Activated CD4-positive, alpha-beta T cell treated with anti-CD3 and anti-CD28 coated beads for 36 hours (primary cell): Measurements from ENCODE around the gene NAPA. TPM values are rescaled to one million over a fixed set of nuclear protein-coding genes. Genes with fewer than 3 reads are reported as not detected.
A peak's percentile ranks its signal among the peaks of the same experiment; 100 is the strongest.

Experiments used
- ATAC-seq: fragments of 200-7000 bp; cut with Tn5 transposase; one replicate; pipeline ENCODE4 v1.10.0; 2021; ENCODE audit warnings: mild to moderate bottlenecking, moderate library complexity
- CTCF ChIA-PET: fragments of 350-600 bp; sonication (Branson Sonifier 250); formaldehyde crosslinking; loops from one replicate; lab custom pipeline; 2021; ENCODE audit warnings: antibody characterized with exemption; lab: Charles Lee
- POLR2A ChIA-PET: fragments of 350-600 bp; sonication (Branson Sonifier 250); formaldehyde crosslinking; loops from one replicate; lab custom pipeline; 2021; ENCODE audit warnings: antibody characterized with exemption, inconsistent platforms; lab: Charles Lee
- DNase-seq: peaks from one replicate; pipeline ENCODE4 v3.0.0-alpha.2; 2020
- H3K27ac Mint-ChIP-seq: one replicate; pipeline ENCODE4 v1.8.0; 2021; ENCODE audit warnings: mixed read lengths
- H3K27me3 Mint-ChIP-seq: one replicate; pipeline ENCODE4 v1.8.0; 2021; ENCODE audit warnings: mixed read lengths
- H3K36me3 Mint-ChIP-seq: one replicate; pipeline ENCODE4 v1.8.0; 2021; ENCODE audit warnings: low read depth, mixed read lengths
- H3K4me1 Mint-ChIP-seq: one replicate; pipeline ENCODE4 v1.8.0; 2021; ENCODE audit warnings: mixed read lengths
- H3K4me3 Mint-ChIP-seq: one replicate; pipeline ENCODE4 v1.8.0; 2021; ENCODE audit warnings: mild to moderate bottlenecking, moderate library complexity, mixed read lengths
- H3K9me3 Mint-ChIP-seq: one replicate; pipeline ENCODE4 v1.8.0; 2021; ENCODE audit warnings: low read depth, mixed read lengths
- intact Hi-C, 2 experiments: fragments of 100-400 bp; cut with DNase I in 1 of 2; cut with micrococcal nuclease in 1 of 2; formaldehyde crosslinking; loops; one replicate each; pipeline versions ENCODE4 v1.14.2 to v1.15.1; 2022 to 2024; cut with DNase I, micrococcal nuclease
- total RNA-seq, 2 experiments: library from RNA; stranded (reverse); gene quantifications; one replicate each; pipeline ENCODE4 v1.2.3, GENCODE V29; 2021

Gene NAPA
- total RNA-seq, 2 experiments from 2014 or later: 54.2 to 68.8 TPM

- Mint-ChIP-seq H3K4me3 (no peak overlapping the region), H3K27ac (no peak overlapping the region), H3K4me1 (peaks cover 58% of the 10 kb centered on the region), H3K36me3 (peaks cover 6% of the 10 kb centered on the region), H3K27me3 (no peaks in the 10 kb centered on the region), H3K9me3 (no peaks in the 10 kb centered on the region)
- DNase-seq: no peak
- POLR2A ChIA-PET: interaction anchor here (0.6 kb wide), 2 partner anchors 13 to 212 kb away, joined by 3 to 4 read pairs; no protein-coding TSS in a partner anchor
- intact Hi-C loops: loop anchor here (10.0 kb wide), 2 partner anchors 184 to 854 kb away; partner anchors contain the start of genes SYNGR4 (in 1 of the 2) and TMEM143 (in 1 of the 2)
- CTCF ChIA-PET: interaction anchor here (0.5 to 1.1 kb wide), 5 partner anchors 9 to 881 kb away, joined by 3 to 5 read pairs (median 3); partner anchors contain the start of gene KPTN
- ATAC-seq: no peak
Measured at GRCh38 chr19:47511128-47511517, 3.7 kb downstream of the NAPA start.

DNA sequence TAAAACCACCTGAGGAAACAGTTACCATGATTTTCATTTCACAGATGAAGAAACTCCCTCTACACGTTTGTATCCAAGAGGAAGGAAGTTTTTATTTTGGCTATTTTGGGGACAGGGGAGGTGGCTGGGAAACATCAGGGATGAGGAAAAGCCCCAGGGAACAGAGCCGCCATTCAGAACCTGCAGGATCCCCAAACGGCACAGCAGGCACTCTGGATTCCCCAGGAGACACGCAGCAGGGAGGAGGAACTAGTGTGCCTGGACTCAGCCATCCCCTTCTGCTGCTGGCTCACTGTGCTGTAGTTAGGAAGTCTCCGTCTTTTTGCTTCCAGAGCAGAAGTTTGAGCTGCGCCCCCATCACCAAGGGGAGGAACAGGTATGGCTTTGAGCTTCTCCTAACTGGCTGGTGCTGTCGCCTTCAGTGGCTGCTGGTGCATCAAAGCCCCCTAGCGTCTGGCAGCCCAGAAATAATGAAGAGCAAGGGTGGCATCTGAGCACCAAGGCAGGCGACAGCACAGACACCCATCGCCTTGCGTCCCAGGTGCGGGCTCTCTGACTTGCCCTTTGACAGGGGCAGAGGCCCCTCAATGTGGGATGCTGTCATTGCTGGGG, 4.2 kb downstream of the NAPA start:
- intact Hi-C loops: loop anchor here (10.0 kb wide), 2 partner anchors 184 to 854 kb away; partner anchors contain the start of genes SYNGR4 (in 1 of the 2) and TMEM143 (in 1 of the 2)
- ChIA-PET POLR2A (interaction anchor here (0.6 kb wide), 2 partner anchors 13 to 212 kb away, joined by 3 to 4 read pairs; no protein-coding TSS in a partner anchor), CTCF (interaction anchor here (0.6 to 1.1 kb wide), 4 partner anchors 10 to 78 kb away, joined by 3 to 5 read pairs (median 3); partner anchors contain the start of gene KPTN)
- DNase-seq (no peak), ATAC-seq (no peak)
- Mint-ChIP-seq H3K4me3 (no peak overlapping the region), H3K27ac (no peak overlapping the region), H3K4me1 (peaks cover 53% of the 10 kb centered on the region), H3K9me3 (no peaks in the 10 kb centered on the region), H3K27me3 (no peaks in the 10 kb centered on the region), H3K36me3 (peaks cover 6% of the 10 kb centered on the region)

DNA sequence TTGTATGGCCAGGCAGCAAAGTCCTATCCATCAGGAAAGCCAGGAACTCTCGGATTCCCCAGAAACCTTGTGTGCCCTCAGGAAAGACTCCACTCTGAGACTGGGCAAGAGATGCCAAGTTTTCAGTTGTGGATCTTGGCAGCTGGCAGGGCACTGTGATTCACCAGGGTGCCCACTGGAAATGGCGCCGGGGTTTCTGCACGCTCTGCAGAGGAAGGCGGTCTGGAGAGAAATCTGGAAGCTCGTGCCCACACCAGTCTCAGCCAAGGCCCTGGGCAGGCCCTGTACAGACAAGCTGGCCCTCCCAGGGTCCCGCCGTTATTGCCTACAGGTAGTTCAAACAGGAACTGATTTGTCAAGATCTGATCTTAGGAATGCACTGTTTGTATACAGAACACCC, 4.9 kb downstream of the NAPA start:
- CTCF ChIA-PET: interaction anchor here (0.7 kb wide), 1 partner anchor 77 kb away, joined by 3 read pairs; no protein-coding TSS in a partner anchor

DNA sequence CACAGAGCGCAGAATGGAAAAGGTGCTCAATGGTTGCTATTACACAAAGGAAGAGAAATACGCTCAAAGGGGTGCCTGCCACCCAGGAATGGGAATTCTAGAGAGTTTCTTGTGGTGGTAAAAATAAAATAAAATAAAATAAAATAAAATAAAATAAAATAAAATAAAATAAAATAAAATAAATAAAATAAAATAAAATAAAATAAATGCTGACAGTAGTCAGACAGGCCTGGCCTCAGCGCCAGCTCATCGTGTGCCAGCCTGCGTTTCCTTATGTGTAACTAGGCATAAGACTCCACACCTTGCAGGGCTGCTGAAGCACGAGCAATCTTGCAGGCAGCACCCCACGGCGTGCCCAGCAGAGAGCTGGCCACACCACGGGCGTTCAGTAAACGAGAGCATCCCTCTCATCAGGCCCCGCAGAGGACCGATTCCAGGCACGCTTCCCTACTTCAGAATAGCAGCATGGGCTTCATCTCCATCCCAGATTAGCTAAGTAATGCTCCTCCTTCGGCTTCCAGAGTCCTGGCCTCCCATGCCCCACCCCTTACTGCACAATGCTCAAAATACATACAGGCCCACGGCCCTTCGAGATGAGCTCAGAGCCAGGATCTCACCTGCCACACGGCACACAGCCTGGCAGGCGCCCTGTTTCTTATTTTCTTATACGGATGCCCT, 5.6 kb downstream of the NAPA start:
- no peak overlapping the region for H3K4me3 Mint-ChIP-seq
- H3K4me1 Mint-ChIP-seq: peaks cover 45% of the 10 kb centered on the region
- H3K27ac Mint-ChIP-seq: no peak overlapping the region
- intact Hi-C loops: no loop called here
- ChIA-PET CTCF (no interaction called here), POLR2A (interaction anchor here (0.9 to 1.3 kb wide), 2 partner anchors 16 to 24 kb away, joined by 3 to 5 read pairs; no protein-coding TSS in a partner anchor)
- DNase-seq (no peak), ATAC-seq (no peak)
- H3K9me3 Mint-ChIP-seq: no peaks in the 10 kb centered on the region
- no peaks in the 10 kb centered on the region for H3K27me3 Mint-ChIP-seq
- H3K36me3 Mint-ChIP-seq: peaks cover 1% of the 10 kb centered on the region

More for the DNA sequence above, 4.9 kb downstream of the NAPA start:
- no peak for ATAC-seq
- Mint-ChIP-seq H3K9me3 (no peaks in the 10 kb centered on the region), H3K4me3 (no peak overlapping the region), H3K36me3 (peaks cover 6% of the 10 kb centered on the region), H3K27ac (no peak overlapping the region), H3K4me1 (peaks cover 50% of the 10 kb centered on the region), H3K27me3 (no peaks in the 10 kb centered on the region)
- POLR2A ChIA-PET: interaction anchor here (0.9 to 1.3 kb wide), 2 partner anchors 15 to 25 kb away, joined by 3 to 5 read pairs; no protein-coding TSS in a partner anchor
- DNase-seq: no peak
- intact Hi-C loops: loop anchor here (10.0 kb wide), 2 partner anchors 185 to 855 kb away; partner anchors contain the start of genes SYNGR4 (in 1 of the 2) and TMEM143 (in 1 of the 2)

GRCh38 chr19:47508721-47509120, 6.1 kb downstream of the NAPA start:
- no peak for ATAC-seq
- Mint-ChIP-seq H3K9me3 (no peaks in the 10 kb centered on the region), H3K4me1 (peaks cover 41% of the 10 kb centered on the region), H3K27ac (no peak overlapping the region), H3K36me3 (peaks cover 1% of the 10 kb centered on the region), H3K4me3 (no peak overlapping the region), H3K27me3 (no peaks in the 10 kb centered on the region)
- POLR2A ChIA-PET: no interaction called here
- intact Hi-C loops: no loop called here
- CTCF ChIA-PET: interaction anchor here (0.9 kb wide), 1 partner anchor 25 kb away, joined by 5 read pairs; no protein-coding TSS in a partner anchor
- no peak for DNase-seq

GRCh38 chr19:47507924-47508553, 6.8 kb downstream of the NAPA start:
- no peak for ATAC-seq
- Mint-ChIP-seq H3K4me1 (peaks cover 35% of the 10 kb centered on the region), H3K36me3 (no peaks in the 10 kb centered on the region), H3K27ac (no peak overlapping the region), H3K9me3 (no peaks in the 10 kb centered on the region), H3K4me3 (no peak overlapping the region), H3K27me3 (no peaks in the 10 kb centered on the region)
- no peak for DNase-seq
- intact Hi-C loops: no loop called here
- ChIA-PET POLR2A (no interaction called here), CTCF (interaction anchor here (0.6 to 0.9 kb wide), 2 partner anchors 24 to 27 kb away, joined by 5 read pairs; no protein-coding TSS in a partner anchor)

- Mint-ChIP-seq H3K27ac (no peak overlapping the region), H3K9me3 (no peaks in the 10 kb centered on the region), H3K27me3 (no peaks in the 10 kb centered on the region), H3K36me3 (peaks cover 4% of the 10 kb centered on the region), H3K4me1 (peaks cover 25% of the 10 kb centered on the region), H3K4me3 (no peak overlapping the region)
- intact Hi-C loops: no loop called here
- ChIA-PET POLR2A (interaction anchor here (0.6 kb wide), 1 partner anchor 13 kb away, joined by 5 read pairs; no protein-coding TSS in a partner anchor), CTCF (interaction anchor here (0.5 to 0.6 kb wide), 2 partner anchors 248 to 299 kb away, joined by 3 read pairs; no protein-coding TSS in a partner anchor)
- no peak for ATAC-seq
- DNase-seq: no peak
Measured at GRCh38 chr19:47507012-47507411, 7.9 kb downstream of the NAPA start.

DNA sequence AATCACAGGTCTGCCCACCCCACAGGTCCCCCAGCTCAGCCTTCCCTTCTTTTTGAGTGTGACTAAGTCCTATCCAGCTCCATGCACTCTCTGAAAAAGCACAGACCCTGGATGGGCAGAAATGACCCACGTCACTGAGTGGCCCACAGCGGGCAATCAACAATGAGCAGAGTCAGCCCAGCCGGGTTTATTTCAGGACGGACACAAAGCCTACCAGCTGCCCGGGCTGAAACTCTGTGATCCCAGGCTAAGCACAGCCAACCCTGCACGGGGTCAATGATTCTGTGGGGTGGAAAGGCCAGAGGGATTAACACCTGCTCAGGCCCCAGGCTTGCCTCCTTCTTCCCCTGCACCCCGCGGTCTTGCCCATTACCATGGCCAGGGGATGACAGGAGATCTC, 8.4 kb downstream of the NAPA start:
- Mint-ChIP-seq H3K9me3 (no peaks in the 10 kb centered on the region), H3K4me1 (peaks cover 19% of the 10 kb centered on the region), H3K27me3 (no peaks in the 10 kb centered on the region), H3K27ac (peak overlapping the region; percentile 37), H3K4me3 (no peak overlapping the region), H3K36me3 (peaks cover 7% of the 10 kb centered on the region)
- intact Hi-C loops: no loop called here
- ChIA-PET CTCF (interaction anchor here (1.7 kb wide), 1 partner anchor 22 kb away, joined by 5 read pairs; the partner anchor contains the start of gene KPTN), POLR2A (no interaction called here)
- DNase-seq: no peak
- ATAC-seq: no peak

GRCh38 chr19:47505506-47505905, 9.4 kb downstream of the NAPA start:
- CTCF ChIA-PET: interaction anchor here (1.0 to 1.7 kb wide), 2 partner anchors 21 to 427 kb away, joined by 3 to 5 read pairs; partner anchors contain the start of gene KPTN
- H3K27me3 Mint-ChIP-seq: no peaks in the 10 kb centered on the region
- POLR2A ChIA-PET: no interaction called here

DNA sequence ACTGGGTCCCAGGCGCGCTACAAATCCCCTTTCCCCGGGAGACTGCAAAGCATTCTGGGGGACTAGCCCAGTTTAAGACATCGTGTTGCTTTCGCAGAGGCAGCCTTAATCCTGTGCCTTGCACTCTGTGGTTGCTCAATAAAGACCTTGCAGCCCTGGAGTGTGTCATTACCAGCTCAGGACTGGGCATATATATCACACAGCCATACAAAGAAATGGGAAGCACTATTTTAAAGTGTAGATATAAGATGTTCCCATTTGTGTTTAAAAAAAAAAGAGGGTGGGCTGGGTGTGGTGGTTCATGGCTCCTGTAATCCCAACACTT, 11.1 kb downstream of the NAPA start:
- H3K4me1 Mint-ChIP-seq: no peaks in the 10 kb centered on the region
- no peaks in the 10 kb centered on the region for H3K9me3 Mint-ChIP-seq
- intact Hi-C loops: no loop called here
- DNase-seq: no peak
- CTCF ChIA-PET: no interaction called here
- H3K36me3 Mint-ChIP-seq: peaks cover 9% of the 10 kb centered on the region
- POLR2A ChIA-PET: no interaction called here
- H3K27ac Mint-ChIP-seq: no peak overlapping the region
- H3K27me3 Mint-ChIP-seq: no peaks in the 10 kb centered on the region
- H3K4me3 Mint-ChIP-seq: no peak overlapping the region
- ATAC-seq: no peak

More at GRCh38 chr19:47505506-47505905, 9.4 kb downstream of the NAPA start:
- H3K27ac Mint-ChIP-seq: no peak overlapping the region
- ATAC-seq (no peak), DNase-seq (no peak)
- intact Hi-C loops: no loop called here
- no peaks in the 10 kb centered on the region for H3K9me3 Mint-ChIP-seq
- H3K36me3 Mint-ChIP-seq: peaks cover 7% of the 10 kb centered on the region
- H3K4me3 Mint-ChIP-seq: no peak overlapping the region
- peaks cover 10% of the 10 kb centered on the region for H3K4me1 Mint-ChIP-seq
